K562 (cell line): Measurements from ENCODE around the gene ZFP64. TPM values are rescaled to one million over a fixed set of nuclear protein-coding genes. Genes with fewer than 3 reads are reported as not detected.
A peak's percentile ranks its signal among the peaks of the same experiment; 100 is the strongest.

ENCODE experiments used
- CXXC5 ChIP-seq: fragments of 250-450 bp; sonication (Bioruptor Pico); IDR thresholded peaks from 2 replicates; pipeline ENCODE4 v1.8.0; 2022; ENCODE audit warnings: inconsistent platforms, mild to moderate bottlenecking, moderate library complexity
- GABPB1 ChIP-seq: sonication (generic); formaldehyde crosslinking; IDR thresholded peaks from 2 replicates; pipeline ENCODE4 v1.8.0; 2022; ENCODE audit warnings: mild to moderate bottlenecking, missing genetic modification reagents
- GTF2E2 ChIP-seq: fragments of 200-800 bp; sonication (Bioruptor generic); IDR thresholded peaks from 2 replicates; pipeline ENCODE4 v1.6.1; 2016; ENCODE audit warnings: missing genetic modification characterization, missing compliant biosample characterization
- HBP1 ChIP-seq: fragments of 450-650 bp; formaldehyde crosslinking; IDR thresholded peaks from 2 replicates; pipeline ENCODE4 v1.4.0; 2022; ENCODE audit warnings: missing genetic modification characterization
- POLR2A ChIP-seq: fragments of 450-650 bp; conservative IDR thresholded peaks from 2 replicates; pipeline ENCODE4 v1.6.1; 2016
- PTTG1 ChIP-seq: fragments of 450-650 bp; IDR thresholded peaks from 2 replicates; pipeline ENCODE4 v1.6.1; 2016; ENCODE audit warnings: low read depth, mild to moderate bottlenecking, missing genetic modification characterization, missing compliant biosample characterization
- RBM25 ChIP-seq: fragments of 200-400 bp; formaldehyde crosslinking; IDR thresholded peaks from 2 replicates; pipeline ENCODE4 v1.6.1; 2018; ENCODE audit warnings: low read length, low read depth, moderate library complexity; ENCODE audit not compliant: severe bottlenecking
- ZBTB12 ChIP-seq: fragments of 250-450 bp; sonication (Bioruptor Pico); IDR thresholded peaks from 2 replicates; pipeline ENCODE4 v1.4.0; 2020
- ZKSCAN3 ChIP-seq: fragments of 250-450 bp; sonication (Bioruptor Pico); IDR thresholded peaks from 2 replicates; pipeline ENCODE4 v1.4.0; 2020
- ZNF277 ChIP-seq: fragments of 250-450 bp; sonication (Bioruptor Pico); IDR thresholded peaks from 2 replicates; pipeline ENCODE4 v1.8.0; 2022; ENCODE audit warnings: inconsistent platforms, mild to moderate bottlenecking, moderate library complexity, borderline replicate concordance
- ZNF707 ChIP-seq: fragments of 250-450 bp; sonication (Bioruptor Pico); conservative IDR thresholded peaks from 2 replicates; pipeline ENCODE4 v1.8.0; 2022; ENCODE audit warnings: inconsistent platforms, mild to moderate bottlenecking, moderate library complexity
- ZNF75A ChIP-seq: fragments of 450-650 bp; formaldehyde crosslinking; IDR thresholded peaks from 2 replicates; pipeline ENCODE4 v1.4.0; 2020; ENCODE audit warnings: mild to moderate bottlenecking
- ZNF79 ChIP-seq: fragments of 250-450 bp; sonication (Bioruptor Pico); IDR thresholded peaks from 2 replicates; pipeline ENCODE4 v1.4.0; 2020; ENCODE audit warnings: low read depth, mild to moderate bottlenecking, moderate library complexity
- polyA plus RNA-seq, 8 experiments: library from polyadenylated mRNA; depleted of rRNA in 4 of 8; stranded (reverse) in 5 of 8; unstranded in 3 of 8; fragments of >200 nt; fragmentation: Nextera tagmentation in 2 of 8; fragmentation: Illumina TruSeq in 1 of 8; extraction: Ambion mirVana in 2 of 8; extraction: Trizol in 1 of 8; gene quantifications; 2 replicates each; pipeline versions ENCODE4 v1.2.1 to v1.2.3, GENCODE V29; 2011 to 2014; ENCODE audit warnings: inconsistent platforms in 1 of 8, missing spikeins in 1 of 8
- total RNA-seq, 7 experiments: library from RNA; depleted of rRNA in 6 of 7; stranded (reverse); fragments of >200 nt in 6 of 7; fragmentation: Illumina TruSeq in 2 of 7; extraction: Trizol in 2 of 7; gene quantifications; 2 replicates each; pipeline versions ENCODE4 v1.2.1 to v1.2.3, GENCODE V29; 2011 to 2021; ENCODE audit warnings: low replicate concordance in 1 of 7
- TF ChIP-seq, protein P1 (sequence below): sonication (generic); formaldehyde crosslinking; IDR thresholded peaks from 2 replicates; pipeline ENCODE4 v1.8.0; 2022; ENCODE audit warnings: missing genetic modification reagents, mild to moderate bottlenecking, moderate library complexity, borderline replicate concordance
- TF ChIP-seq, protein P2 (sequence below): fragments of 250-450 bp; sonication (Bioruptor Pico); IDR thresholded peaks from 2 replicates; pipeline ENCODE4 v1.8.0; 2021; ENCODE audit warnings: borderline replicate concordance, mild to moderate bottlenecking, moderate library complexity; ENCODE audit not compliant: poor library complexity, severe bottlenecking
- TF ChIP-seq, protein P3 (sequence below): fragments of 250-450 bp; sonication (Bioruptor Pico); IDR thresholded peaks from 2 replicates; pipeline ENCODE4 v1.5.0; 2022; ENCODE audit warnings: mild to moderate bottlenecking

Gene ZFP64
- total and polyA plus RNA-seq, 9 of the 15 experiments (the other 6 are each of a cell fraction or from before 2014, with no cell fraction given) = 1.4 to 13.4 (median 7.0) TPM

DNA sequence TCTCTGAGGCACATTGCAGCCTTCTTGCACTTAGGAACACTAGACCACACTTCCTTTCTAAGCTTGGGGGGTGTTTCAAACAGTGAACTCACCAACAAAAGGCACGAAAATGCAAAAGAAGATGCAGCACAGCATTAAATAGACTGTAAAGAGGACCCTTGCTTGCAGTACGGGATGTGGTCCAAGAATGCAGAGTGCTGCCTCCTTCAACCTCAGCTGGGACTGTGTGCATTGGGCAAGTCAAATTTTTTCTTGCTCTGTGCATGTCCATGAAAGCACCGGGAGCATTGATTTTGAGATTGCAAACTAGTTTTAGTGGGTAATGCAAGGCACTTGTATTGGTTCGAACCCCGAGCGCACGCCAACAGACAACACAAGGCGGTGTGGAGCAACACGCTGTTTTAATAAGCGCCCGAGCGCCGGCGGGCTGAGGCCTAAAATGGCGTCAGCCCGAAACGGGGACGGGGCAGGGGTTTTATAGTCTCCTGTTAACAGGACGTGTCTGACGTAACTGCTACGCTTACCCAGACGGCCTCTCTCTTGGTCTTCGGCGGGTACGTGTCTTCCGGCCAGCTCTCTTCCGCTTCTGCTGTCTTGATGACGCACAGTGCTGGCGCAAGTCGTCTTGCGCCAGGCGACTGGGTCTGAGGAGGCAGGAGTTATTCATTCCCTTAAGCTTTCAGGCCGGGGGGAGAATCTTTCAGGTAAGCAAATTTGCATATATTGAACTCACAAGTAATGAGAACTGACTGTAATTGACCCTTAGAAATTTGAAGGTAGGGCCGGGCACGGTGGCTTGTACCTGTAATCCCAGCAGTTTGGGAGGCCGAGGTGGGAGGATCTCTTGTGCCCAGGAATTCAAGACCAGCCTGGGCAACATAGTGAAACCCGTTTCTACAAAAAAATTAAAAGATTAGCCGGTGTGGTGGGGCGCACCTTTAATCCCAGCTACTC, 18.7 kb upstream of the ZFP64 start (continued):
- no peak for TF ChIP-seq ZNF75A
- no peak for TF ChIP-seq ZKSCAN3
- TF ChIP-seq CXXC5 = peak; percentile 84
- no peak for TF ChIP-seq PTTG1 (tag)
- no peak for TF ChIP-seq HBP1
- TF ChIP-seq RBM25 = no peak
- peak; percentile 87 for TF ChIP-seq ZBTB12
- peak; percentile 87 for TF ChIP-seq POLR2A
- no peak for TF ChIP-seq GTF2E2
- TF ChIP-seq GABPB1 (CRISPR knock-in tag) = peak; percentile 92
- TF ChIP-seq, protein P1, sequence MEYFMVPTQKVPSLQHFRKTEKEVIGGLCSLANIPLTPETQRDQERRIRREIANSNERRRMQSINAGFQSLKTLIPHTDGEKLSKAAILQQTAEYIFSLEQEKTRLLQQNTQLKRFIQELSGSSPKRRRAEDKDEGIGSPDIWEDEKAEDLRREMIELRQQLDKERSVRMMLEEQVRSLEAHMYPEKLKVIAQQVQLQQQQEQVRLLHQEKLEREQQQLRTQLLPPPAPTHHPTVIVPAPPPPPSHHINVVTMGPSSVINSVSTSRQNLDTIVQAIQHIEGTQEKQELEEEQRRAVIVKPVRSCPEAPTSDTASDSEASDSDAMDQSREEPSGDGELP (CRISPR knock-in tag) = no peak; the same call in 1 of the 2 replicates
- TF ChIP-seq, protein P2, sequence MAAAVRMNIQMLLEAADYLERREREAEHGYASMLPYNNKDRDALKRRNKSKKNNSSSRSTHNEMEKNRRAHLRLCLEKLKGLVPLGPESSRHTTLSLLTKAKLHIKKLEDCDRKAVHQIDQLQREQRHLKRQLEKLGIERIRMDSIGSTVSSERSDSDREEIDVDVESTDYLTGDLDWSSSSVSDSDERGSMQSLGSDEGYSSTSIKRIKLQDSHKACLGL (CRISPR knock-in tag) = no peak
- TF ChIP-seq ZNF79 = no peak
- TF ChIP-seq, protein P3, sequence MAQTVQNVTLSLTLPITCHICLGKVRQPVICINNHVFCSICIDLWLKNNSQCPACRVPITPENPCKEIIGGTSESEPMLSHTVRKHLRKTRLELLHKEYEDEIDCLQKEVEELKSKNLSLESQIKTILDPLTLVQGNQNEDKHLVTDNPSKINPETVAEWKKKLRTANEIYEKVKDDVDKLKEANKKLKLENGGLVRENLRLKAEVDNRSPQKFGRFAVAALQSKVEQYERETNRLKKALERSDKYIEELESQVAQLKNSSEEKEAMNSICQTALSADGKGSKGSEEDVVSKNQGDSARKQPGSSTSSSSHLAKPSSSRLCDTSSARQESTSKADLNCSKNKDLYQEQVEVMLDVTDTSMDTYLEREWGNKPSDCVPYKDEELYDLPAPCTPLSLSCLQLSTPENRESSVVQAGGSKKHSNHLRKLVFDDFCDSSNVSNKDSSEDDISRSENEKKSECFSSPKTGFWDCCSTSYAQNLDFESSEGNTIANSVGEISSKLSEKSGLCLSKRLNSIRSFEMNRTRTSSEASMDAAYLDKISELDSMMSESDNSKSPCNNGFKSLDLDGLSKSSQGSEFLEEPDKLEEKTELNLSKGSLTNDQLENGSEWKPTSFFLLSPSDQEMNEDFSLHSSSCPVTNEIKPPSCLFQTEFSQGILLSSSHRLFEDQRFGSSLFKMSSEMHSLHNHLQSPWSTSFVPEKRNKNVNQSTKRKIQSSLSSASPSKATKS (CRISPR knock-in tag) = no peak
- TF ChIP-seq ZNF277 (CRISPR knock-in tag) = no peak
- no peak for TF ChIP-seq ZNF707 (CRISPR knock-in tag)
